ENCODE data around the gene COL6A3.
A peak's percentile ranks its signal among the peaks of the same experiment; 100 is the strongest.

Gene COL6A3

GRCh38 chr2:237422309-237422708, 8.3 kb upstream of the COL6A3 start:
- H2AFZ ChIP-seq (ENCODE audit: low read length) = peak overlapping the region; percentile 90; the same call in 1 of the 2 replicates
- TF ChIP-seq EZH2phosphoT487 (IDR thresholded peaks at IDR 0.05; ENCODE audit: borderline replicate concordance) (no peak), CTCF (conservative IDR thresholded peaks at IDR 0.05; ENCODE audit: low read length) (no peak)
- H3K4me3 ChIP-seq (ENCODE audit: low read length, poor library complexity, severe bottlenecking) = no peak overlapping the region
- no peaks in the 10 kb centered on the region for H4K20me1 ChIP-seq (ENCODE audit: insufficient read depth, low read length, poor library complexity, severe bottlenecking)
- H3K27me3 ChIP-seq (ENCODE audit: insufficient read depth, low read length, poor library complexity, severe bottlenecking) = peaks cover 14% of the 10 kb centered on the region
- H3K4me1 ChIP-seq (ENCODE audit: insufficient read depth, low read length, poor library complexity, severe bottlenecking) = peaks cover 7% of the 10 kb centered on the region
- H3K36me3 ChIP-seq (ENCODE audit: insufficient read depth, low read length) = no peaks in the 10 kb centered on the region
- no peaks in the 10 kb centered on the region for H3K9me3 ChIP-seq (ENCODE audit: insufficient read depth, low read depth, low read length)
- H3K79me2 ChIP-seq (ENCODE audit: insufficient read depth, low read length) = no peaks in the 10 kb centered on the region
- no peak overlapping the region for H3K9ac ChIP-seq (ENCODE audit: low read depth, low read length, poor library complexity, severe bottlenecking)
- no peaks in the 10 kb centered on the region for H3K9me2 ChIP-seq (replicated peaks; ENCODE audit: low read depth, low read length)
- no peaks in the 10 kb centered on the region for H3F3A ChIP-seq (ENCODE audit: low read depth)
- H3K4me2 ChIP-seq (ENCODE audit: low read depth, low read length, poor library complexity, severe bottlenecking) = no peak overlapping the region

- H3K4me3 ChIP-seq (ENCODE audit: low read length, poor library complexity, severe bottlenecking) = peak overlapping the region; percentile 59
Measured at GRCh38 chr2:237421542-237422116, 7.7 kb upstream of the COL6A3 start.

GRCh38 chr2:237418300-237418699, 4.3 kb upstream of the COL6A3 start:
- no peaks in the 10 kb centered on the region for H3K9me2 ChIP-seq (replicated peaks; ENCODE audit: low read depth, low read length)
- H3K27me3 ChIP-seq (ENCODE audit: insufficient read depth, low read length, poor library complexity, severe bottlenecking) = peaks cover 12% of the 10 kb centered on the region
- TF ChIP-seq CTCF (conservative IDR thresholded peaks at IDR 0.05; ENCODE audit: low read length) (no peak), EZH2phosphoT487 (IDR thresholded peaks at IDR 0.05; ENCODE audit: borderline replicate concordance) (no peak)
- H3K79me2 ChIP-seq (ENCODE audit: insufficient read depth, low read length) = no peaks in the 10 kb centered on the region
- H3K36me3 ChIP-seq (ENCODE audit: insufficient read depth, low read length) = no peaks in the 10 kb centered on the region
- H4K20me1 ChIP-seq (ENCODE audit: insufficient read depth, low read length, poor library complexity, severe bottlenecking) = no peaks in the 10 kb centered on the region
- H3K4me1 ChIP-seq (ENCODE audit: insufficient read depth, low read length, poor library complexity, severe bottlenecking) = peaks cover 7% of the 10 kb centered on the region
- no peak overlapping the region for H3K4me3 ChIP-seq (ENCODE audit: low read length, poor library complexity, severe bottlenecking)
- H3K4me2 ChIP-seq (ENCODE audit: low read depth, low read length, poor library complexity, severe bottlenecking) = no peak overlapping the region
- no peak overlapping the region for H3K9ac ChIP-seq (ENCODE audit: low read depth, low read length, poor library complexity, severe bottlenecking)
- H3F3A ChIP-seq (ENCODE audit: low read depth) = no peaks in the 10 kb centered on the region
- no peaks in the 10 kb centered on the region for H3K9me3 ChIP-seq (ENCODE audit: insufficient read depth, low read depth, low read length)
- H2AFZ ChIP-seq (ENCODE audit: low read length) = no peak overlapping the region

More at GRCh38 chr2:237421542-237422116, 7.7 kb upstream of the COL6A3 start:
- Histone ChIP-seq H3F3A (ENCODE audit: low read depth) (no peaks in the 10 kb centered on the region), H3K36me3 (ENCODE audit: insufficient read depth, low read length) (no peaks in the 10 kb centered on the region), H3K9me3 (ENCODE audit: insufficient read depth, low read depth, low read length) (no peaks in the 10 kb centered on the region), H3K4me2 (ENCODE audit: low read depth, low read length, poor library complexity, severe bottlenecking) (peak overlapping the region; percentile 77), H4K20me1 (ENCODE audit: insufficient read depth, low read length, poor library complexity, severe bottlenecking) (no peaks in the 10 kb centered on the region), H3K4me1 (ENCODE audit: insufficient read depth, low read length, poor library complexity, severe bottlenecking) (peaks cover 7% of the 10 kb centered on the region), H3K9ac (ENCODE audit: low read depth, low read length, poor library complexity, severe bottlenecking) (no peak overlapping the region), H3K27me3 (ENCODE audit: insufficient read depth, low read length, poor library complexity, severe bottlenecking) (peaks cover 14% of the 10 kb centered on the region), H3K9me2 (replicated peaks; ENCODE audit: low read depth, low read length) (no peaks in the 10 kb centered on the region), H3K79me2 (ENCODE audit: insufficient read depth, low read length) (no peaks in the 10 kb centered on the region), H2AFZ (ENCODE audit: low read length) (peak overlapping the region; percentile 90)
- TF ChIP-seq EZH2phosphoT487 (IDR thresholded peaks at IDR 0.05; ENCODE audit: borderline replicate concordance) = no peak
- peak; percentile 93 for TF ChIP-seq CTCF (conservative IDR thresholded peaks at IDR 0.05; ENCODE audit: low read length)

Data from Loucy (cell line).